Measurements from ENCODE around the gene MEIS1. TPM values are rescaled to one million over a fixed set of nuclear protein-coding genes. Genes with fewer than 3 reads are reported as not detected.
A peak's percentile ranks its signal among the peaks of the same experiment; 100 is the strongest.

Gene MEIS1
- total and polyA plus RNA-seq, 8 donors = 4.8 to 172 (median 38.5) TPM

DNA sequence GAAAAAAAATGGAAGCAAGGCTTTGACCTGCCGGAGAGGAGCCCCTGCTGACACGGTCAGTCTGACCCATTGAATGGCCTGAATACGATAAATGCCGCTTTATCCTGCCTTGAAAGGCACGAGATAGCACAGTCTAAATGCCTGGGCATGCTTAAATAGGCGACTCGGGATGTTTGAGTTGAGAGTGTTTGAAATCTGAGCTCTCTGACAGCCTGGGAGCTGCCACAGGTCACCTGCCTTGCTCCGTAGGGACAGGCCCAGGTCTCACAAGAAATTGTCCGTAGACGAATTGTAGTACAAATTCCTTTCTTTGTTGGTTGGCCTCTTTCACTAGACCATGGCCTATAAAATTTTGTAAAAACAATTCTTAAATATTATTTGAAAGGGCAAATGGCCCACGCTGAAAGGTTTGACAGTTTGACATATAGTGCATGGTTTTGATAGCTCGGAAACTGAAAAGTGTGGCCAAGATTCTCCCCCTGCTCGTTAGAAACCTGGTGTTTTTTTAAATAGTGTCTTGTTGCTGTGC, 72.8 kb downstream of the MEIS1 start:
- Histone ChIP-seq H3K36me3 (peaks cover 0 to 4% (median 0%) of the 10 kb centered on the region in 4 donors), H3K4me1 (peaks cover 0 to 54% (median 24%) of the 10 kb centered on the region in 4 donors), H3K27me3 (no peaks in the 10 kb centered on the region), H3K9me3 (no peaks in the 10 kb centered on the region), H3K4me3 (no peak overlapping the region), H3K27ac (peak overlapping the region in 4 of 5 donors; percentile 7 to 63 (median 32))
- intact Hi-C loops (cut with DNase I; ENCODE audit: low total_unique reads) = no loop called here
- peak in 1 of 2 donors; percentile 44 for DNase-seq
- WGBS, 5 donors = 57 to 76% (median 65%) methylated on average over 13 of the region's 13 CpGs
- TF ChIP-seq, protein P1, sequence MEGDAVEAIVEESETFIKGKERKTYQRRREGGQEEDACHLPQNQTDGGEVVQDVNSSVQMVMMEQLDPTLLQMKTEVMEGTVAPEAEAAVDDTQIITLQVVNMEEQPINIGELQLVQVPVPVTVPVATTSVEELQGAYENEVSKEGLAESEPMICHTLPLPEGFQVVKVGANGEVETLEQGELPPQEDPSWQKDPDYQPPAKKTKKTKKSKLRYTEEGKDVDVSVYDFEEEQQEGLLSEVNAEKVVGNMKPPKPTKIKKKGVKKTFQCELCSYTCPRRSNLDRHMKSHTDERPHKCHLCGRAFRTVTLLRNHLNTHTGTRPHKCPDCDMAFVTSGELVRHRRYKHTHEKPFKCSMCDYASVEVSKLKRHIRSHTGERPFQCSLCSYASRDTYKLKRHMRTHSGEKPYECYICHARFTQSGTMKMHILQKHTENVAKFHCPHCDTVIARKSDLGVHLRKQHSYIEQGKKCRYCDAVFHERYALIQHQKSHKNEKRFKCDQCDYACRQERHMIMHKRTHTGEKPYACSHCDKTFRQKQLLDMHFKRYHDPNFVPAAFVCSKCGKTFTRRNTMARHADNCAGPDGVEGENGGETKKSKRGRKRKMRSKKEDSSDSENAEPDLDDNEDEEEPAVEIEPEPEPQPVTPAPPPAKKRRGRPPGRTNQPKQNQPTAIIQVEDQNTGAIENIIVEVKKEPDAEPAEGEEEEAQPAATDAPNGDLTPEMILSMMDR (IDR thresholded peaks at IDR 0.05) = no peak
- no peak for TF ChIP-seq POLR2AphosphoS5 (IDR thresholded peaks at IDR 0.05)
- no peak for TF ChIP-seq POLR2A (IDR thresholded peaks at IDR 0.05)

DNA sequence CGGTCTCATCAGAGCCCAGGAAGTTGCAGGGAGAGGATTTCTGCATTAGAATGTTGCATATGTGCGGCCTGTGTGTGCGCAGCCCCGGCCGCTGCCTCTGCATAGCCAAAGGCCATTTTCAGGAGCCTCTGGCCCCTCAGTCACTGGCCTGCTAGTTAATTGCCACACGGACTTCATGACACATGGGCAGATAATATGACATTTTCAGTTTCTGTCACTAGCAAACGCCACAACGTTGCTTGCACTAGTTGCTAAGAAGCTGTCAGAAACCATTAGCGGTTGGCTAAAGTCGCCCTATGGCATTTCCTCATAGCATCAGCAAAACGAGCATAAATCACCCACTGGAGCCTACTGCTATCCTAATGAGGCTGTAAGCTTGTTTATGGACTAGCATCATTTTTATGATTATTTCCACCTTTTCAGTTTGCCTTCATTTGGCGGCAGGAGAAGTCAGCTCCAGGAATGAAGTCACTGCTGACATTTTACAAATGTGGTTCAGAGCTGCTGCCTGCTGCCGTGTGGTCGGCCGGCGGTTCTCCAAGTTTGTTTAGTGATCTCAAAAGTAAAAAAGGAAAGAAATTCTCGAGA, 73.7 kb downstream of the MEIS1 start:
- peaks cover 0 to 51% (median 26%) of the 10 kb centered on the region in 4 donors for H3K4me1 ChIP-seq
- peak in 1 of 2 donors; percentile 61 for DNase-seq
- peak overlapping the region in 2 of 4 donors; percentile 8 to 11 for H3K4me3 ChIP-seq

DNA sequence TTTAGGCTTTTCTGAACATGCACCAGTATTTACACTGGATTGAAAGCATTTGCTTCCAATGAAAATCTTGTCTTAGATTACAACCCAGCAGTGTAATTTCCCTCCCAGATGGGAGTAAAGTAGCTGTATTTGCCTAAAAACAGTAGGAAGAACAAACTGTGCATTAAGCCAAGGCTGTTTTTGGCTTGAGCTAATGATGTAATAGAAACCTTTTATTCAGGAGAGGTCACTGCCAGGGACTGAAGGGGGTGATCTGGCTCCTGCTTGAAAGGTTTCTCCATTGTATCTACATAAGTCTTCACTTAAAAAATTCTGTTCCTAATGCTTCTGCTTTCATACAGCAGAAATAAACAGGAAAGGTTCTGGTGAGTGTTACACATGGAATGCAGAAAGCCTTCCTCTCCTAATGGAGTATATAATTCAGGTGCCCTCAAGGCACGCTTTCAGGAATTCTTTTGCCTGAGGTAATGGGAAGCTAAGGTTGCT, 74.4 kb downstream of the MEIS1 start:
- H3K36me3 ChIP-seq = no peaks in the 10 kb centered on the region
- TF ChIP-seq, protein P1 (IDR thresholded peaks at IDR 0.05) = no peak
- no peak for TF ChIP-seq POLR2AphosphoS5 (IDR thresholded peaks at IDR 0.05)
- no peak for TF ChIP-seq EP300 (IDR thresholded peaks at IDR 0.05)
- TF ChIP-seq POLR2A (IDR thresholded peaks at IDR 0.05) = no peak
- H3K4me3 ChIP-seq = no peak overlapping the region
- peaks cover 0 to 55% (median 26%) of the 10 kb centered on the region in 4 donors for H3K4me1 ChIP-seq
- H3K9me3 ChIP-seq = no peaks in the 10 kb centered on the region
- 56 to 90% (median 85%) methylated on average over 1 of the region's 1 CpG for WGBS, 5 donors
- no peaks in the 10 kb centered on the region for H3K27me3 ChIP-seq
- H3K27ac ChIP-seq = peak overlapping the region in 2 of 5 donors; percentile 55 to 63
- no peak for DNase-seq
- intact Hi-C loops (cut with DNase I; ENCODE audit: low total_unique reads) = no loop called here

More for the DNA sequence above, 73.7 kb downstream of the MEIS1 start:
- TF ChIP-seq EP300 (IDR thresholded peaks at IDR 0.05) = no peak
- TF ChIP-seq POLR2A (IDR thresholded peaks at IDR 0.05) = no peak
- TF ChIP-seq POLR2AphosphoS5 (IDR thresholded peaks at IDR 0.05) = no peak
- TF ChIP-seq, protein P1 (IDR thresholded peaks at IDR 0.05) = no peak
- intact Hi-C loops (cut with DNase I; ENCODE audit: low total_unique reads) = no loop called here
- WGBS, 5 donors = 56 to 75% (median 65%) methylated on average over 17 of the region's 17 CpGs
- H3K27ac ChIP-seq = peak overlapping the region in 4 of 5 donors; percentile 7 to 63 (median 32)
- H3K36me3 ChIP-seq = peaks cover 0 to 4% (median 0%) of the 10 kb centered on the region in 4 donors
- no peaks in the 10 kb centered on the region for H3K9me3 ChIP-seq
- H3K27me3 ChIP-seq = no peaks in the 10 kb centered on the region

DNA sequence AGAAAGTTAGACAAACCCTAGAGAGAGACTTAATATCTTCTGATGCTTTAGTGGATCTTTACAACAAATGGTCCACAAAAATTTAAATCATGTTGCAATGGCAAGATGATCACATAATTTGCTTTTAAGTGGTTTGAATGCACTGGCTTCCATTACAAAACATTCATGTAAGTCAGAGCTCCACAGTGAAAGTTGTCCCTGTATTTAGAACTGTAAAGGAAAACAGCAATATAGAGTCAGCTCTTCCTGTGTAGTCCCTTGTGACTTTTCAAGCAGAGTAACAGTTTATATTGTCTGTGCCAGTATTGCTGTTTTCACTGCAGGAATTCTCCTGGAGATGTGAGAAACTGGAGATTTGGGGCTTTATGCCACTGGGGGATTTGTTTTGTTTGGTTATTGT, 77.7 kb downstream of the MEIS1 start:
- intact Hi-C loops (cut with DNase I; ENCODE audit: low total_unique reads) = loop anchor here (10.0 kb wide), 1 partner anchor 48 kb away; no protein-coding TSS in a partner anchor
- TF ChIP-seq POLR2A (IDR thresholded peaks at IDR 0.05) = no peak
- TF ChIP-seq EP300 (IDR thresholded peaks at IDR 0.05) = no peak
- TF ChIP-seq, protein P1 (IDR thresholded peaks at IDR 0.05) = no peak
- no peak for TF ChIP-seq POLR2AphosphoS5 (IDR thresholded peaks at IDR 0.05)
- Histone ChIP-seq H3K9me3 (no peaks in the 10 kb centered on the region), H3K36me3 (no peaks in the 10 kb centered on the region), H3K4me3 (no peak overlapping the region), H3K4me1 (peaks cover 0 to 61% (median 29%) of the 10 kb centered on the region in 4 donors), H3K27ac (no peak overlapping the region), H3K27me3 (no peaks in the 10 kb centered on the region)
- DNase-seq = no peak

Measured in stomach (tissue), 9 donors.